HAP-1 (cell line): ENCODE results near the gene TNNI3K.

ENCODE experiments used
- DNase-seq, 2 experiments: peaks; one replicate each; pipeline ENCODE4 v3.0.0-alpha.2; 2016 to 2020; ENCODE audit warnings: low spot score in 2 of 2
- H3K27me3 ChIP-seq: fragments of 250-450 bp; sonication (Bioruptor Pico); 2 replicates; pipeline ENCODE4 v1.5.1; 2020; ENCODE audit warnings: low read depth, mild to moderate bottlenecking, moderate library complexity
- H3K36me3 ChIP-seq: fragments of 250-450 bp; sonication (Bioruptor Pico); replicated peaks from 2 replicates; pipeline ENCODE4 v1.5.1; 2020; ENCODE audit warnings: mild to moderate bottlenecking
- H3K4me1 ChIP-seq: fragments of 250-450 bp; sonication (Bioruptor Pico); 2 replicates; pipeline ENCODE4 v1.5.1; 2020; ENCODE audit warnings: mild to moderate bottlenecking
- H3K4me3 ChIP-seq: fragments of 250-450 bp; sonication (Bioruptor Pico); 2 replicates; pipeline ENCODE4 v1.5.1; 2020; ENCODE audit warnings: mild to moderate bottlenecking, moderate library complexity
- H3K9me3 ChIP-seq: fragments of 250-450 bp; sonication (Bioruptor Pico); 2 replicates; pipeline ENCODE4 v1.5.1; 2020; ENCODE audit warnings: mild to moderate bottlenecking, moderate library complexity
- in situ Hi-C: fragments of 300-500 bp; cut with MboI; formaldehyde crosslinking; loops from 3 replicates; pipeline ENCODE4 v1.14.3; 2020; ENCODE audit warnings: low sequenced_read_pairs, inconsistent platforms, mixed read lengths

Gene TNNI3K

GRCh38 chr1:74571493-74571800 is 336.3 kb downstream of the TNNI3K start:
- no peaks in the 10 kb centered on the region for H3K4me1 ChIP-seq
- no peaks in the 10 kb centered on the region for H3K9me3 ChIP-seq
- no peak for DNase-seq
- in situ Hi-C loops: no loop called here
- H3K36me3 ChIP-seq: no peaks in the 10 kb centered on the region
- peaks cover 11% of the 10 kb centered on the region for H3K27me3 ChIP-seq
- no peak overlapping the region for H3K4me3 ChIP-seq

GRCh38 chr1:74571891-74572290 is 336.7 kb downstream of the TNNI3K start:
- H3K27me3 ChIP-seq: peaks cover 11% of the 10 kb centered on the region
- no peaks in the 10 kb centered on the region for H3K9me3 ChIP-seq
- H3K4me3 ChIP-seq: no peak overlapping the region
- no peaks in the 10 kb centered on the region for H3K4me1 ChIP-seq
- in situ Hi-C loops: no loop called here
- no peak for DNase-seq
- no peaks in the 10 kb centered on the region for H3K36me3 ChIP-seq

GRCh38 chr1:74578101-74578500 is 342.9 kb downstream of the TNNI3K start:
- Histone ChIP-seq H3K9me3 (no peaks in the 10 kb centered on the region), H3K4me3 (no peak overlapping the region), H3K36me3 (no peaks in the 10 kb centered on the region), H3K27me3 (peaks cover 2% of the 10 kb centered on the region; the same call in 1 of the 2 replicates), H3K4me1 (no peaks in the 10 kb centered on the region)
- DNase-seq: no peak
- in situ Hi-C loops: no loop called here

- no peak for DNase-seq
- in situ Hi-C loops: no loop called here
- H3K4me1 ChIP-seq: no peaks in the 10 kb centered on the region
- no peaks in the 10 kb centered on the region for H3K36me3 ChIP-seq
- H3K9me3 ChIP-seq: no peaks in the 10 kb centered on the region
- H3K4me3 ChIP-seq: no peak overlapping the region
- peaks cover 7% of the 10 kb centered on the region; the same call in 1 of the 2 replicates for H3K27me3 ChIP-seq
Measured at GRCh38 chr1:74579425-74579824, 344.2 kb downstream of the TNNI3K start.

GRCh38 chr1:74583397-74583796 is 348.2 kb downstream of the TNNI3K start:
- H3K27me3 ChIP-seq: peaks cover 7% of the 10 kb centered on the region; the same call in 1 of the 2 replicates
- H3K36me3 ChIP-seq: no peaks in the 10 kb centered on the region
- H3K9me3 ChIP-seq: no peaks in the 10 kb centered on the region
- in situ Hi-C loops: no loop called here
- H3K4me3 ChIP-seq: no peak overlapping the region
- no peak for DNase-seq
- H3K4me1 ChIP-seq: no peaks in the 10 kb centered on the region

GRCh38 chr1:74584185-74584584 is 349.0 kb downstream of the TNNI3K start:
- Histone ChIP-seq H3K27me3 (peaks cover 7% of the 10 kb centered on the region; the same call in 1 of the 2 replicates), H3K9me3 (no peaks in the 10 kb centered on the region), H3K4me1 (no peaks in the 10 kb centered on the region), H3K4me3 (no peak overlapping the region), H3K36me3 (no peaks in the 10 kb centered on the region)
- no peak for DNase-seq
- in situ Hi-C loops: no loop called here

- Histone ChIP-seq H3K4me3 (no peak overlapping the region), H3K27me3 (0 out of 2 replicates have a peak, but pooled peaks cover 4% of the 10 kb centered on the region), H3K9me3 (no peaks in the 10 kb centered on the region), H3K36me3 (no peaks in the 10 kb centered on the region), H3K4me1 (no peaks in the 10 kb centered on the region)
- no peak for DNase-seq
- in situ Hi-C loops: no loop called here
Measured at GRCh38 chr1:74586253-74586897, 351.2 kb downstream of the TNNI3K start.

GRCh38 chr1:74587888-74588287 is 352.7 kb downstream of the TNNI3K start:
- 0 out of 2 replicates have a peak, but pooled peaks cover 4% of the 10 kb centered on the region for H3K27me3 ChIP-seq
- in situ Hi-C loops: no loop called here

GRCh38 chr1:74590288-74590687 is 355.1 kb downstream of the TNNI3K start:
- in situ Hi-C loops: no loop called here
- DNase-seq: no peak
- H3K4me3 ChIP-seq: no peak overlapping the region
- no peaks in the 10 kb centered on the region for H3K9me3 ChIP-seq
- no peaks in the 10 kb centered on the region for H3K36me3 ChIP-seq
- H3K27me3 ChIP-seq: no peaks in the 10 kb centered on the region; the same call in 1 of the 2 replicates
- H3K4me1 ChIP-seq: no peaks in the 10 kb centered on the region

More at GRCh38 chr1:74587888-74588287, 352.7 kb downstream of the TNNI3K start:
- H3K4me3 ChIP-seq: no peak overlapping the region
- no peaks in the 10 kb centered on the region for H3K9me3 ChIP-seq
- H3K4me1 ChIP-seq: no peaks in the 10 kb centered on the region
- no peak for DNase-seq
- no peaks in the 10 kb centered on the region for H3K36me3 ChIP-seq

GRCh38 chr1:74591949-74592348 is 356.8 kb downstream of the TNNI3K start:
- H3K27me3 ChIP-seq: no peaks in the 10 kb centered on the region; the same call in 1 of the 2 replicates
- in situ Hi-C loops: no loop called here
- DNase-seq: no peak
- H3K4me1 ChIP-seq: no peaks in the 10 kb centered on the region
- H3K36me3 ChIP-seq: no peaks in the 10 kb centered on the region
- no peaks in the 10 kb centered on the region for H3K9me3 ChIP-seq
- no peak overlapping the region for H3K4me3 ChIP-seq

- no peak overlapping the region for H3K4me3 ChIP-seq
- no peaks in the 10 kb centered on the region; the same call in 1 of the 2 replicates for H3K27me3 ChIP-seq
Measured at GRCh38 chr1:74592580-74593355, 357.6 kb downstream of the TNNI3K start.

More at GRCh38 chr1:74592580-74593355, 357.6 kb downstream of the TNNI3K start:
- Histone ChIP-seq H3K9me3 (no peaks in the 10 kb centered on the region), H3K36me3 (no peaks in the 10 kb centered on the region), H3K4me1 (no peaks in the 10 kb centered on the region)
- DNase-seq: no peak
- in situ Hi-C loops: no loop called here
